GM12892 (cell line): ENCODE measurements around the gene DNAJC3.

ENCODE experiments used
- POLR2A ChIP-seq: IDR thresholded peaks from 2 replicates; pipeline ENCODE4 v1.6.1; 2011; ENCODE audit warnings: low read depth, low read length, control low read depth
- POLR2AphosphoS5 ChIP-seq: IDR thresholded peaks from 2 replicates; pipeline ENCODE4 v1.6.1; 2011; ENCODE audit warnings: low read depth, low read length, control low read depth
- TAF1 ChIP-seq: IDR thresholded peaks from 2 replicates; pipeline ENCODE4 v1.6.1; 2011; ENCODE audit warnings: low read depth, mild to moderate bottlenecking, control low read depth, low read length, borderline replicate concordance

DNA sequence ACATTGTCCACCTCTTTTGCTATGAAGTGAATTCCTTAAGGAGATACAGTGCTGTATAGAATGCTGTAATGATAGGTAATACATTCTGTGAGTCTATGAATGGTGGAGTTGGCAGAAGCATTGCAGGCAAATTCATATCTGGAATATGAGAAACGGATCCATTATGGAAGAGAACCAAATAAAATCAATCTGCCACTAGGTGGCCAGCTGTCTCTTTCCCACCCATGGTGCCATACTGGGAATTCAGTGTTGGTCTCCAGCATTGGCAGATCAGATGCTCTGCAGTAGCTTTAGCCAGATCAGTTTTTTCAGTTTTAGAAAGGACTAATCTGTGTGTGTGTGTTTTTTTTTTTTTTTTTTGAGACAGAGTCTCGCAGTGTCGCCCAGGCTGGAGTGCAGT is 27.6 kb downstream of the DNAJC3 start:
- TF ChIP-seq POLR2AphosphoS5 (no peak), TAF1 (no peak), POLR2A (no peak)
